ENCODE data around the gene AGAP9.
"Not testable (repeated sequence)": the region's sequence is repeated elsewhere in the genome, so short reads cannot be mapped to it uniquely, and the experiment has no call there.

Gene AGAP9

GRCh38 chr10:47484786-47485185 is 38.7 kb downstream of the AGAP9 start:
- DNase-seq: not testable (repeated sequence)

- DNase-seq: not testable (repeated sequence)
These were observed 39.5 kb downstream of the AGAP9 start, which contains the start of gene ANXA8 for GRCh38 chr10:47483923-47484322. ANXA8 (minus strand) TSS chr10:47484115; CDS start chr10:47483933, 182 bp downstream.

GRCh38 chr10:47482367-47482766 is 41.1 kb downstream of the AGAP9 start:
- DNase-seq: not testable (repeated sequence)

- not testable (repeated sequence) for DNase-seq
These were observed 41.7 kb downstream of the AGAP9 start for GRCh38 chr10:47481768-47482181.

- not testable (repeated sequence) for DNase-seq
These were observed 42.2 kb downstream of the AGAP9 start for GRCh38 chr10:47481182-47481766.

GRCh38 chr10:47480133-47480532 is 43.3 kb downstream of the AGAP9 start:
- DNase-seq: not testable (repeated sequence)

- DNase-seq: not testable (repeated sequence)
These were observed 45.3 kb downstream of the AGAP9 start for GRCh38 chr10:47478114-47478513.

GRCh38 chr10:47477078-47477477 is 46.4 kb downstream of the AGAP9 start:
- DNase-seq: not testable (repeated sequence)

GRCh38 chr10:47475101-47475500 is 48.3 kb downstream of the AGAP9 start:
- not testable (repeated sequence) for DNase-seq

GRCh38 chr10:47473516-47473915 is 49.9 kb downstream of the AGAP9 start:
- not testable (repeated sequence) for DNase-seq

GRCh38 chr10:47472647-47473046 is 50.8 kb downstream of the AGAP9 start:
- not testable (repeated sequence) for DNase-seq

GRCh38 chr10:47472072-47472471 is 51.4 kb downstream of the AGAP9 start:
- DNase-seq: not testable (repeated sequence)

- not testable (repeated sequence) for DNase-seq
These were observed 54.5 kb downstream of the AGAP9 start for GRCh38 chr10:47468731-47469528.

GRCh38 chr10:47467957-47468356 is 55.5 kb downstream of the AGAP9 start:
- not testable (repeated sequence) for DNase-seq

- DNase-seq: not testable (repeated sequence)
These were observed 56.0 kb downstream of the AGAP9 start for GRCh38 chr10:47467458-47467857.

- not testable (repeated sequence) for DNase-seq
These were observed 58.1 kb downstream of the AGAP9 start for GRCh38 chr10:47465216-47465917.

GRCh38 chr10:47462577-47463358 is 60.7 kb downstream of the AGAP9 start:
- not testable (repeated sequence) for DNase-seq

GRCh38 chr10:47461261-47461687 is 62.2 kb downstream of the AGAP9 start:
- not testable (repeated sequence) for DNase-seq

GRCh38 chr10:47458466-47459154 is 64.8 kb downstream of the AGAP9 start:
- no peak for DNase-seq

GRCh38 chr10:47457826-47458225 is 65.6 kb downstream of the AGAP9 start:
- no peak for DNase-seq

GRCh38 chr10:47457528-47457820 is 66.0 kb downstream of the AGAP9 start:
- DNase-seq: no peak
